ENCODE results near the gene KCNAB1.

KCNAB1 gene

GRCh38 chr3:156407617-156408225, 287.3 kb downstream of the KCNAB1 start:
- DNase-seq (ENCODE audit: low read depth), result no peak

- no peak for DNase-seq (ENCODE audit: low read depth)
Observed at GRCh38 chr3:156409694-156410093, 289.3 kb downstream of the KCNAB1 start.

GRCh38 chr3:156412600-156412999, 292.2 kb downstream of the KCNAB1 start:
- DNase-seq (ENCODE audit: low read depth), result no peak

GRCh38 chr3:156413293-156413892, 293.0 kb downstream of the KCNAB1 start:
- no peak for DNase-seq (ENCODE audit: low read depth)

DNA sequence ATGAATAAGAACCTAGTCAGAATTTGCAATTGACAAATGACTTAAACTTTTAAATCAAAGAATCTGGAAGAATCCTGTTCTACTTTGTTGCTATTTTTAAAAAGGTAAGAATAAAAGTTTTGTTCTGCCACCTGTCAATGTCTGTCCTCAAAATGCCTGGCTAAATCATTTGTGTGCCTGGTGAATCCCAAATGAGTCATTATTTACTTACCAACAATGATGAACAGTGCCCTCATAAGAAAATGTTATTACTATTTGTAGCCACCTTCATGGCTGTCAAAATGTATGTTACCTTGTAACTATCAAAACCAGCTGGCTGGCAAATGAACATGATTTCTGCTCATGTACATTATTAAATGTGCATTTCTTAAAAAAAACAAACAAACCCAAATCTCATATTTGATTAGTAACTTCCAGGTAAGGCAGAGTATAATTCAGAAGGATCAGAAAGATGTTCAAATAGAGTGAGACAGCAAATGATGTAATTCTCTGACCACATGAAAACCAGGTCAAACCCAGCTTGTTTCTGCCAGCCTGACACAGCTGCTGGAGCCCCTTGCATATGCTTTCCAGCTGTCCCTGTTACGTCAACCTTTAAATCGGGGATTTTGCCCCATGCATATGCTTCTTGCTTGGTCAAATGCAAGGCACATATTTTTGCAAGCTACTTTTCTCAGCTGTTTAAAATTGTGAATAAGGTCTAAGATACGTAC, 296.6 kb downstream of the KCNAB1 start:
- no peak for DNase-seq (ENCODE audit: low read depth)

DNA sequence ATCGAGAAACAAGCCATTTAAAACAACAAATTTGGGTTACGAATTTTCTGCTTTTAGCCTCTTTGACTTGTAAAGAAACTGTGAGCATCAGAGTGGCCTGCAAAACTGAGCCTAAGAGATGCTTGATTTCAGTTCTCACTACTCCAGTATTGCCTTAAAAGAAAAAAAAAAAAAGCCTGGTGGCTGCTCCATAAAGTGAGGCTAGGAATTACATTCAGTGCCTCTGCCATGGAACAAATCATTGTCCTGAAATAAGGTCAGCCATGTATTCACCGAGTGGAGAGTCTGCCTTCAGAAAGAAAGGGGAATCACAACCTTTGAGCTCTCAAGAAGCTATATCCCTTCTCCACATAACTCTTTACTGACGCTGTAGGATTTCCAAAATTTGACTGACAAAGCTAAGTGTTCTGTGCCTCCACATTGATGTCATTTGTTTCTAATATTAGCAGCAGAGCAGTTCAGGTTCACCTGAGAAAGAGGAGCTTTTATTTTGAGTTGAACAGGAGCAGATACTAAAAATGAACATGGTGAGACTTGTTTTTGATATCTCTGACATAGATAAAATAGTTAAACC, 297.3 kb downstream of the KCNAB1 start:
- no peak for DNase-seq (ENCODE audit: low read depth)

- DNase-seq (ENCODE audit: low read depth), result no peak
Observed at GRCh38 chr3:156418428-156418827, 298.1 kb downstream of the KCNAB1 start.

- DNase-seq (ENCODE audit: low read depth), result no peak
Observed at GRCh38 chr3:156421534-156421933, 301.2 kb downstream of the KCNAB1 start.

DNA sequence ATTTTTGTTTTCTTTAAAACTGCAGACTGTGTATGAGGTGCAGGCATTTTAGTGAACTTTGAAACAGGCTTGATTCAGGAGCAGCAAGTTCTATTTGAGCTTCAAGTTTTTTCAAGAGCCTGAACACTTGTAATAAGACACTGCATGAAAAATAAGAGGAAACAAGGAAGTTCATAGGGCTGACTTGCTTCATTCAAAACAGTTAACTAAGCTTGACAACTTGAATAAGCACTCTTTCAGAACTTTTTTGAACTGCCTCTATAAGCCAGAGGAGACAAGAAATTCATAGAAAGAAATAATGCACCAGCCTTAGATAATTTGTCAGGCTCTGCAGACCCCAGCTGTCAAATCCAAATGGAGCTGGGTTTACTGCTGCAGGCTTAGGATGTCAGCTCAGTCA, 304.4 kb downstream of the KCNAB1 start:
- DNase-seq (ENCODE audit: low read depth), result no peak

DNA sequence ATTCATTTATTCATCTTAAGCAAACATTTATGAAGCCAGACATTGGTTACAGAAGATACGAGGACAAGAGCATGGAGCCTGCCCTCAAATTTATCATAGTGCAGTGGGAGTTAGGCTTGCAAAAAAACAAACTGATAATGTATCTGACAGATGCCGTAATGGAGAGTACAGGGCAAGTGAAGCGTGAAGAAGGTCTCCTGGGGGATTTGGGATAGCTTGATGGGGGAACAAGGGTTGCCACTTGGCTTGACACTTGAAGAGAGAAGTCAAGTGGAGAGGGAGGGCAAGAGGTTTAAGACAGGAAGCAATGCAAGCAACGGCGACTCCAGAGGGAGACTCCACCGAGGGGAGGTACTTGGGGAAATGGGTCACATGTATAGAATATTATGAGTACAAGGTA, 305.3 kb downstream of the KCNAB1 start:
- no peak for DNase-seq (ENCODE audit: low read depth)

GRCh38 chr3:156429125-156429524, 308.7 kb downstream of the KCNAB1 start:
- no peak for DNase-seq (ENCODE audit: low read depth)

- DNase-seq (ENCODE audit: low read depth), result no peak
Observed at GRCh38 chr3:156431334-156432124, 311.2 kb downstream of the KCNAB1 start.

GRCh38 chr3:156432563-156432962, 312.2 kb downstream of the KCNAB1 start:
- no peak for DNase-seq (ENCODE audit: low read depth)

GRCh38 chr3:156433138-156433537, 312.8 kb downstream of the KCNAB1 start:
- DNase-seq (ENCODE audit: low read depth), result no peak

- DNase-seq (ENCODE audit: low read depth), result no peak
Observed at GRCh38 chr3:156433910-156434309, 313.5 kb downstream of the KCNAB1 start.

DNA sequence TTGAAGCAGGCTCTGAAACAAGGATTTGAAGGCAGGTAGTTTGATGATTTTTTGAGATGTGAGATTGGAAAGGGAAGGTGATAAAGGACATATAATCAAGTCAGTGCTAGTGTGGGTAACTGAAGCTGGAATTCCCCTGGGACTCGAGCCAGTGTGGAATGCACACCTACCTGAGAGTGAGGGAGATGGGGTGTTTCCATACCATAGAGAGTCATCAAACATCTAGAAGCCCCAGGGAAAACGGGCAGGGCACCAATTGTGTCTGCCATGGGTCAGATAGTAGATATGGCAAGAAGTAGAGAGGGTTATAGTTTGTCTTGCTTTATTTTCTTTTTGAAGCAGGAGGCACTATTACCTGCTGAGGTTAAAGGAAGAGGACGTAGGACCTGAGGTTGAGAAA, 314.5 kb downstream of the KCNAB1 start:
- DNase-seq (ENCODE audit: low read depth), result no peak

- no peak for DNase-seq (ENCODE audit: low read depth)
Observed at GRCh38 chr3:156443079-156443478, 322.7 kb downstream of the KCNAB1 start.

GRCh38 chr3:156445117-156446090, 325.0 kb downstream of the KCNAB1 start:
- no peak for DNase-seq (ENCODE audit: low read depth)

- peak; percentile 4 for DNase-seq (ENCODE audit: low read depth)
Observed at GRCh38 chr3:156448300-156448699, 327.9 kb downstream of the KCNAB1 start.

DNA sequence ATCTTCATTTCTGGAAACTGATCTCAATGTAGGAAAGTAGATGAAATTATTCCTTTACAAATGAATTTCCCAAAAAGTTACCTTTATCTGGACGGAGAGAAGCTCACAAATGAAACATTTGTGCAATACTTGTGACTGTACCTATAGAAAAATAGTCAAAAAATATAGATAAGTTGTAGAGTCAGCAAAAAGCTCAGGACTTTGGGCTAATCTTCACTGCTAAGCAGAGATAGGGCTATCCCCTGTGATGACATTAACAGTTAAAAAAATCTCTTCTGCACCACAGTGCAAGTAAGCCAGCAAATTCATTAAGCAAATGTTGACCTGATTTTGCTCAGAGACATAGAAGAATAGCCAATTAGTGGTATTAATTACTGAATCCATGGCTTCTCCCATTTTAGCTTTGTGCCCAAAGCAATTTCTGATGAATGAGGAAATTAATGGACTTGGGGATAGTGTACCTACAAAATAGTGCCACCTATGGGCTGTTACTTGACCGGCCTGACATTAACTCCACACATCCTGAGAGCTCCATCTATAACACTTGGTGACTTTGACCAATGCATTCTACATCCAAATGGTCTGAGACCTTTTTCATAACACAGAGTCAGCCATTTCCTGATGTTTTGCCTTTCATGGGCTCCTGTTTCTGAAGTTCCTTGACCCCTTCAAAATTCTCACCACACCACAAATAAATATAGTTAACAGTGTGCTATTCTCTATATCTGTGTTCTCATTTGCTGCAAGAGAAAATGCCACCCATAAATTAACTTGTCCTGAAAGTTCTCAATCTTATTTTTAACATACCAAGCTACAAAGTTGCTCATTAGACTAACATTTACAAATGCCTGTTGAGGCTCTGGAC, 329.6 kb downstream of the KCNAB1 start:
- no peak for DNase-seq (ENCODE audit: low read depth)
